ENCODE measurements around the gene CLEC12A. TPM values are rescaled to one million over a fixed set of nuclear protein-coding genes. Genes with fewer than 3 reads are reported as not detected.
"Not testable (repeated sequence)": the region's sequence is repeated elsewhere in the genome, so short reads cannot be mapped to it uniquely, and the experiment has no call there.

Gene CLEC12A
- not detected in 2 replicates for total RNA-seq
- polyA plus RNA-seq (2012): not detected

DNA sequence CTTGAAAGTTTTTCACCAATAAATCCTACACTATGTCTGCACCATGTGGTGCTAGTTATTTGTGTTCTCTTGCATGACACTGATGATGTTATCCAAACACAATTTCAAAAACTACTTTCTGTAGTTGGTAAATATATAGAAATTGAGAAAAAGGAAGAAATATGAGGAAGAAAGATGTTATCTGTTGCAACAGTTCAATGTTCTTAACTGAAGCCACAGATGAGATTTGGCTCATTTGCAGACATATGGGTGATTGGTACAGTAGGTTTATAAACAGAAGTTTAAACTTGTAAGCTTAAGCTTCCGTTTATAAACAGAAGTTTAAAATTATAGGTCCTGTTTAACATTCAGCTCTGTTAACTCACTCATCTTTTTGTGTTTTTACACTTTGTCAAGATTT lies at the start of gene CLEC12A:
Gene CLEC12A, plus strand, starts transcription at position 229 of the 400 bp plus-strand sequence. CDS start 188 bp downstream, outside the sequence.
- DNase-seq (ENCODE audit: low read depth): no peak

- no peak for DNase-seq (ENCODE audit: low read depth)
Observed at GRCh38 chr12:9922429-9922828, 48.8 kb upstream of the CLEC12A start.

DNA sequence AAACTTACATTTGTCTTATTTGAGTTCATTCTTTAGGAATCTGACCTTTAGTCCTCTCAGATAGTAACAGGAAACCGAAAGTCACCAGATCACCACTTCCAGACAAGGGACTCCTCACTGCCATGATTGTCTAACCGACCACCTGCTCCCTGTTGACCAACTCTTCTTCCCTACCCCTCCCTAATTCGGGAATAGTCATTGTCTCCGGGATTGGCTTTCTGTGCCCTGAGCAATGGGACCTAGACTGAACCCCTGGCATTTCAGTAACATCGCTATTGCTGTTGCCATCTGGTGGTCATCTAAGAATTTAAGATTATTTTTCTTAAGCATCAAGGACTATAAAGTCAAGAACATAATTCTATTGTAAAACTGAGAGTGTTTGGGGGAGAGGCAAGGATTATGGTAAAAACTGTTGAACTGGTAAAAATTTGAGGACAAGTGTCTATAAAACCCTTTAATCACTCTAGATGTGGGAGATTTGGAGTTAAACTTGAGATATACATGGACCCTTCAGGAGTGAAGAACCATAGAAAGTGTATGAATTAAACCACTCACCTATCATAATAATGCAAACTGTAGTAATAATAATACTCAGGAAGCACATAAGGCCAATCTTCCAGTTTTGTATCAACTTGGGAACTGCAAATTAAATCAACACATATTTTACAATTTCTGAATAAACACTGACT lies 45.4 kb upstream of the CLEC12A start:
- peak; percentile 71 for DNase-seq (ENCODE audit: low read depth)

DNA sequence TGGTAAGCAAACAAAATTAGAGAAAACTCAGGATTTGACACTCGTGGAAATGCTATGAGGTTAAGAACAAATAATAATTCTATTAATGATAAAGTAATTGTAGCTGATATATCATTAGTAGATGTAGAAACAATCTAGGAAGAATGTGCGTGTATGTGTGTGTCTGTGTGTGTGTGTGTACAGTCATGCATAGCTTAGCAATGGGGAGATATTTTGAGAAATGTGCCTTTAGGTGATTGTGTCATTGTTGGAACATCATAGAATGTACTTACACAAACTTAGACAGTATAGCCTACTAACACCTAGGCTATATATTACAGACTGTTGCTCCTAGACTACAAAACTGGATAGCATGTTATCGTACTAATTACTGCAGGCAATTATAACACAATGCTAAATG lies 44.3 kb upstream of the CLEC12A start:
- DNase-seq (ENCODE audit: low read depth): no peak

DNA sequence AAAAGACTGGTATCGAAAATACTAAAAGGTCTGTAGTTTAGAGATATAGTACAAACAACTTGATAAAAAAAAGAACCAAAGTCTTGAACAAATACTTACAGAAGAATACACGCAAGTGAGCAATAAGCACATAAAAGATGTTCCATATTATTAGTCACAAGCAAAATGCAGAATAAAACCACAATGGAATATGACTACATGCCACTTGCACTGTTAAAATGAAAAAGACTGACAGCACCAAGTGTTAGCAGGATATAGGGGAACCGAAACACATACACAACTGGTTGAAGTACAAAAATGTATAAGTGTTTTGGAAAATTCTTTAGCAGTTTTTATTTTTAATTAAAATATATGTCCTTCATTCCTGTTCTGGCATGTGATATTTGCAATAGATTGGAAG lies 42.6 kb upstream of the CLEC12A start:
- peak; percentile 10 for DNase-seq (ENCODE audit: low read depth)

DNA sequence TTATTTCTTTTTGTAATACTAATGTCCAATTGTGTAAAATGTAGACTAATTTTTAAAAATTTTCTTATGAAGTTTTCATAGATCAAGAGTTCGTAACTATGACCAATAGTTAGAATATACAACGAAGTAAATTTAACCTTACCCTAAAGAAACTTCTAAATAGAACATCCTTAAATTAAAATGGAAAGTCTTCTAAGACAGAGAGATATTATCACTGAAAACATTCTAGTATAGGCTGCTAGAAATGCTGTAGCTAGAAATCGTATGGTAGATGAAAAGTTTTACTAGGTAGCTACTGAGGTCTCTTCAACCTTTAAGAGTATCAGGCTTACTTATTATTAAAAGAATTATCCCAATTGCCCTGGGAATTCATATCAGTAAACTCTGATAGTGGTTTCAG lies 40.0 kb upstream of the CLEC12A start:
- no peak for DNase-seq (ENCODE audit: low read depth)

GRCh38 chr12:9932270-9932669 lies 38.9 kb upstream of the CLEC12A start, which contains the start of gene CLEC2A:
TSS of gene CLEC2A (minus strand) at chr12:9932370. CDS start at chr12:9932329, 41 bp downstream.
- no peak for DNase-seq (ENCODE audit: low read depth)

GRCh38 chr12:9933958-9934357 lies 37.3 kb upstream of the CLEC12A start:
- no peak for DNase-seq (ENCODE audit: low read depth)

- no peak for DNase-seq (ENCODE audit: low read depth)
Observed at GRCh38 chr12:9935026-9935425, 36.2 kb upstream of the CLEC12A start.

- no peak for DNase-seq (ENCODE audit: low read depth)
Observed at GRCh38 chr12:9936591-9936990, 34.6 kb upstream of the CLEC12A start.

DNA sequence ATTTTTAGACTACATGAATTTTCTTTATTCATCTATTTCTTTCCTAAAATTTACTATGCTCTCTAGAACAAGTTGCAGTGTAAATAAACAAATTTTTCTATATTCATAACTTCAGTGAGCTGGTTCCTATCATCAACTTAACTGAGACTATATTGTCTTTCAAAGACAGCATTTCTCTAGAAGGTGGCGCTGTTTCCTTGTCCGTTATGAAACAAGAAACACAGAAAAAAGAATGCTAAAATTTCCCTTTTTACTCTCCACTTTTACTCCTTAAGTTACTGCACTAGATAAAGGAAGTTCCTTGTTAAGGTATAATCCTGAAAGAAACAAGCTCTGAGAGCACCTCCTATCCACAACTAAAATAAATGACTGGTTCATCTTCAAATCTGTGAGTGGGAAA lies 30.8 kb upstream of the CLEC12A start:
- DNase-seq (ENCODE audit: low read depth): peak; percentile 7

DNA sequence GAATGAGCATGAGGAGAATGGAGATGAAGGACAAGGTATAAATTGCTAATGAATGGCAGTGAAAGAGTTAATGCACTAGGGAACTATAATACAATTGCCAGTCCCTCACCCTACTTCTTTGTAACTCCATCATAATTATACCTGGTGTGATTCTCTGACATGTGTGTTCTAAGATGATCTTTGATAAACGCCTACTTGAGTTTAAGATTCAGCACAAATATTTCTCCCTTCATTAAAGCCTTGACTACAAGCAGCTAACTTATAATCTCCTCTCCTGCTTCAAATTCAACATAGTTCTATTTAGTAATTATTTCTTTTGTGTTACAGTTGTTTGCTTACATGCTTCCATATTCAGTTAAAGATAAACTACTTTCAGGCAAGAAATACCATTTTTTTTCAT lies 29.4 kb upstream of the CLEC12A start:
- no peak for DNase-seq (ENCODE audit: low read depth)

GRCh38 chr12:9943240-9943639 lies 28.0 kb upstream of the CLEC12A start:
- no peak for DNase-seq (ENCODE audit: low read depth)

DNA sequence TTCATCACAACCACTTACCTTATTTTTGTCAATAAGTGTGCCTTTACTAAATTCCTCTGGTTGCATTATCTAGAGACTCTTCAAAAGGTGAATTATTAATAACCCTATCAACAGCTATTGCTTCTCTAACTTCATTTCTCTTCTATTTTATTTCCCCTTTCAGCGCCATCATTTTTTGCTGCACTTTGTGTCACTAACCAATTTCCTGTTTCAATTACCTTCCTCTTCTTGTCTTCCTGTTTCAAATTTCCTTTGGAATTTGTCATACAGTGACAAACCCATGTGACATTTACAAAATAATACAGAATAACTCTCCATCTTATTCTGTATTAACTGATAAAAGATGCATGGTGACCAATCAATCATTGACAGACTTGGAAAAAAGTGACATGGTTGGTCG lies 26.8 kb upstream of the CLEC12A start:
- no peak for DNase-seq (ENCODE audit: low read depth)

GRCh38 chr12:9947674-9948073 lies 23.5 kb upstream of the CLEC12A start:
- DNase-seq (ENCODE audit: low read depth): no peak

DNA sequence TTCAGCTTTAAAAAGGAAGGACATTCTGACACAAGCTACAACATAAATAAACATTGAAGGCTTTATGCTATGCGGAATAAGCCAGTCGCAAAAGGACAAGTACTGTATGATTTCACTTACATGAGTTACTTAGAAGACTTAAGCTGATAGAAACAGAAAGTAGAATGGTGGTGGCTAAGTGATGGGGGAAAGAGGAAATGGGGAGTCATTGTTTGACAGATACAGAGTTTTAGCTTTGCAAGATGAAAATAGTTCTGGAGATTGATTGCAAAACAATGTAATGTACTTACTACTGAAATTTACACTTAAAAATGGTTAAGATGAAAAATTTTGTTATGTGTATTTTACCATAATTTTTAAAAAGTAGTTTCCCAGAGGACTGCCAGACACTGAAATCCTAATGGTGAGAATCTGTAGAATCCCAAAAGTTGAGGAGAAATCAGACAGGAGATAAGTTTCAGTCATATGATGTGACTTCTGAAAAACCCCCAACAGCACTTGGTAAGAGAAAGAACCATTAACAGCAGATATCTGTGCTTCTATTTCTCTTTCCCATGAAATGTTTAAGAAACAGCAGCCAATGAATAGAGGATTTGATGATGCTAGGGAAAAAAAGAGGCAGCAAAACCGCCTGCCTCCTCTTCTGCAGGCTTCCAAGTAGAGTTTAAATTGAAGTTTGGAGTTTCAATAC lies 22.5 kb upstream of the CLEC12A start:
- no peak for DNase-seq (ENCODE audit: low read depth)

GRCh38 chr12:9951026-9951675 lies 20.1 kb upstream of the CLEC12A start:
- no peak for DNase-seq (ENCODE audit: low read depth)

DNA sequence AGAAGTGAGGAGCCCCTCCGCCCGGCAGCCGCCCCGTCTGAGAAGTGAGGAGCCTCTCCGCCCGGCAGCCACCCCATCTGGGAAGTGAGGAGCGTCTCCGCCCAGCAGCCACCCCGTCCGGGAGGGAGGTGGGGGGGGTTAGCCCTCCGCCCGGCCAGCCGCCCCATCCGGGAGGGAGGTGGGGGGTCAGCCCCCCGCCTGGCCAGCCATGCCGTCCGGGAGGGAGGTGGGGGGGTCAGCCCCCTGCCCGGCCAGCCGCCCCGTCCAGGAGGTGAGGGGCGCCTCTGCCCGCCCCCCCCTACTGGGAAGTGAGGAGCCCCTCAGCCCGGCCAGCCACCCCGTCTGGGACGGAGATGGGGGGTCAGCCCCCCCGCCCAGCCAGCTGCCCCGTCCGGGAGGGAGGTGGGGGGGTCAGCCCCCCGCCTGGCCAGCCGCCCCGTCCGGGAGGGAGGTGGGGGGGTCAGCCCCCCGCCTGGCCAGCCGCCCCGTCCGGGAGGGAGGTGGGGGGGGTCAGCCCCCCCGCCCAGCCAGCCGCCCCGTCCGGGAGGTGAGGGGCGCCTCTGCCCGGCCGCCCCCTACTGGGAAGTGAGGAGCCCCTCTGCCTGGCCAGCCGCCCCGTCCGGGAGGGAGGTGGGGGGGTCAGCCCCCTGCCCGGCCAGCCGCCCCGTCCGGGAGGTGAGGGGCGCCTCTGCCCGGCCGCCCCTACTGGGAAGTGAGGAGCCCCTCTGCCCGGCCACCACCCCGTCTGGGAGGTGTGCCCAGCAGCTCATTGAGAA lies 18.1 kb upstream of the CLEC12A start:
- DNase-seq (ENCODE audit: low read depth): not testable (repeated sequence)

GRCh38 chr12:9957834-9958233 lies 13.4 kb upstream of the CLEC12A start:
- no peak for DNase-seq (ENCODE audit: low read depth)

DNA sequence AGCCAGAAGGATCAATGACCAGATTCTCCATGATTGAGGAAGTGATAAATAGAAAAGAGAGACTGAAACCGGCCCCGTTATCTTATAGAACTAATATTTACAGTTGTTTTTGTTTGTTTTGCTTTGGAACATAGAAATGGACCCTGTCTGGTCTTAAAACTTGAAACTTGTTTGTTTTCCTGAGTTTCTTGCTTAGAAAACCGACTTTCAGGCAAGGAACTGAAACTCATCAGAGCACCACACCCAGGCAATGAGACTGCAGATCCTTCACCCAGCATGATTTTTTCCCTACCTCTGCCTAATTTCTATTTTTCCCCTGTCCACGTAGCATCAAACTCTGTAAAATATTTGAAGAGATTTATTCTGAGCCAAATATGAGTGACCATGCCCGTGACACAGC lies 10.6 kb upstream of the CLEC12A start:
- no peak for DNase-seq (ENCODE audit: low read depth)

- peak; percentile 31 for DNase-seq (ENCODE audit: low read depth)
Observed at GRCh38 chr12:9961106-9961505, 10.1 kb upstream of the CLEC12A start.

- no peak for DNase-seq (ENCODE audit: low read depth)
Observed at GRCh38 chr12:9961901-9962300, 9.3 kb upstream of the CLEC12A start.
